SK-N-DZ (cell line): Measurements from ENCODE around the gene PALB2.
"Not testable (repeated sequence)": the region's sequence is repeated elsewhere in the genome, so short reads cannot be mapped to it uniquely, and the experiment has no call there.

Source experiments
- DNase-seq: peaks from one replicate; pipeline ENCODE4 v3.0.0-alpha.2; 2015; ENCODE audit warnings: low spot score

PALB2 gene

GRCh38 chr16:23650674-23651416, 9.7 kb upstream of the PALB2 start:
- DNase-seq, result no peak

- no peak for DNase-seq
These were observed 1.2 kb upstream of the PALB2 start for GRCh38 chr16:23642246-23642774.

DNA sequence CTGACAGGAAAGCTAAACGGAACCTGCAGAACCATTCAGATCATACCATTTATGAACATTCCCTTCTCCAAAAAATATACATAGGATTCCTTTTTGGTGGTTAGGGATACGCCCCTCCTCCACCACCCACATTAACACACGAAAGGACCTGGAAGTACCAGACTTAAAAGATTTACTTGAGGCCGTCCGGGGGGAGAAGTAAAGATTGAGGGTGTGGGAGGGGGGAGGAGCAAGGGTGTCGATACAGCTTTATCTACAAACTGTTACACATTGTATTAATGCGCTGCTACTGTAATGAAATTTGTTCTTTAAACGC, 537 bp downstream of the PALB2 start:
- DNase-seq, result no peak

GRCh38 chr16:23635958-23636357, 5.2 kb downstream of the PALB2 start:
- no peak for DNase-seq

DNA sequence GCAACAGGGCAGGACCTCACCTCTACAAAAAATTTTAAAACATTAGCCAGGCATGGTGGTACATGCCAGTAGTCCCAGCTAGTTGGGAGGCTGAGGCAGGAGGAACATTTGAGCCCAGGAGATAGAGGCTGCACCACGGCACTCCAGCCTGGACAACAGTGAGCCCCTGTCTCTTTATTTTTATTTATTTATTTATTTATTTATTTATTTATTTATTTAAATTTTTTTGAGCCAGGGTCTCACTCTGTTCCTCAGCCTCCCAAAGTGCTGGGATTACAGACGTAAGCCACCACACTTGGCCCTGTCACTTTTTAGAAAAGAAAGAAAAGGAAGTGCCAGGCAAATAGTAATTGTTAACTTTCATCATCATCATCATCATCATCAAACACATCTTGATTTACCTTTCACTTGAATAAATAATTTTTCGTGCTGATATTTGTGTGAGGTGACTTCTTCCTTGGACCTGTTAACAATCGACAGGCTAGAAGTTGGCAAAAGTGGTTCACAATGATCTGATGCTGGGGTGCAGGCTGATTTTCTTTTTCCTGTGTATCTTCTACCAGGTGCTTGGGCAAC, 6.6 kb downstream of the PALB2 start:
- DNase-seq, result no peak

- not testable (repeated sequence) for DNase-seq
These were observed 9.2 kb downstream of the PALB2 start for GRCh38 chr16:23631874-23632273.

DNA sequence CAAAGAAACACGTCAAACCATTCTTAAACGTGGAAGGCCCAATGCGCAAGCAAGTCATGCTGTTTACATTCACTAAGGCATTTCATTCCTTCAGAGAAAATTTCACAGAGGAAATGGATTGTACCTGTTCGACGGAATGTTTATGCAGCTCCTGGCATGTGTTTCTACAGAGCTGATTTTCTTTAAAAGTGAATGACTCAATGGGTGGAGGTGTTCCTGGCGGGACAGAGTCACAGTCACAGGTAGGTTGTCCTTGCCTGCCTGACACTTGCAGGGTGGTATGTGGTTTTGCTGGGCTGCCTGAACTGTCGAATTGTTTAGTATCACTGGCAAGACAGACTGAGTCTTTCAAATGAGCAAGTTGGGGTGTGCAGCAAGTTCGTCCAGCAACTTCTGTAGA, 11.6 kb downstream of the PALB2 start:
- DNase-seq, result no peak

DNA sequence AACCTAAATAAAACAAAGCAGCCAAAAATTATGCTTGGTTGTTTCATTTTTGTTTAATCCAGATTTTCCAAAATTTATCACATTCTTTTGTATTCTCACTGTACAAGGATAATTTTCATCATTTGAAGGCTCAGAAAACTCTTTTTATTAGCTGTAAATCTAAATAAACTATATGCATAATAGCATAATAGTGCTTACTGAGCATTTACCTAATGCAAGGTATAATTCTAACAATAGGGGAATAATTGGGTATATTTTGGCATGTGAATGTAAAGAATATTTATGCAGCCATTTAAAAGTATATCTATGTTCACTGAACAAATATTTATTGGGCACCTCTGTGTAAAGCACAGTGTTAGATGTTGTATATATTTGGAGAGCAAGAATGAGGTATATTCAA, 17.0 kb downstream of the PALB2 start:
- DNase-seq, result no peak

DNA sequence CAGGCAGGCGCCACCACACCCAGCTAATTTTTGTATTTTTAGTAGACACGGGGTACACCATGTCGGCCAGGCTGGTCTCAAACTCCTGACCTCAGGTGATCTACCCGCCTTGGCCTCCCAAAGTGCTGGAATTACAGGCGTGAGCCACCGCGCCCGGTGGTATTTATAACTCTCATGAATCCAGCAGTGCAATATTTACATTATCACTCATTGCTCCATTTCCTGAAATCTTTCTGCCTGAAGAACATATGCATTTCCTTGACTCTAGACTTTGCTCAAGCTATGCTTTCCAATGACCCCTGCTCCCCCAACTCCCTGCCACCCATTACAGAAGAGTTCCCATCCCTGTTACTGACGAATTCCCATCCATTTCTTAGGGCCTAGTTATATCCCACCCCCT, 25.3 kb downstream of the PALB2 start:
- no peak for DNase-seq

GRCh38 chr16:23611936-23612335, 29.2 kb downstream of the PALB2 start:
- no peak for DNase-seq

- DNase-seq, result not testable (repeated sequence)
These were observed 30.2 kb downstream of the PALB2 start for GRCh38 chr16:23610905-23611304.

- DNase-seq, result no peak
These were observed 31.2 kb downstream of the PALB2 start for GRCh38 chr16:23609929-23610328.

DNA sequence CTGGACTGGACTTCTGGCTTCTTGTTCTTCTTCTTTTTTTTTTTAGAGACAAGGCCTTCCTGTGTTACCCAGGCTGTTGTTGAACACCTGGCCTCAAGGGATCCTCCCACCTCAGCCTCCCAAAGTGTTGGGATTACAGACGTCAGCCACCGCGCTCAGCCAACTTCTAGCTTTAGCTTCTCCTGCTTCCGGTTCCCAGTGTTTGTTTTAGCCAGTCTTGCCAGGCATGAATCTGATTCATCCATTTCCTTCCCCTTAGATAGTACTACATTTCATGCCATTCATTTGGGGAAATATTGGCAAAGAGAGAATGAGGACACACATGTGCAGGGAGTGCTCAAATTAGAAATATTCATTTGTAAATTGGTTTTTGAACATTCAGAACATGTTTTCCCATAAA, 32.9 kb downstream of the PALB2 start:
- DNase-seq, result no peak

GRCh38 chr16:23607726-23608125, 33.4 kb downstream of the PALB2 start:
- no peak for DNase-seq

DNA sequence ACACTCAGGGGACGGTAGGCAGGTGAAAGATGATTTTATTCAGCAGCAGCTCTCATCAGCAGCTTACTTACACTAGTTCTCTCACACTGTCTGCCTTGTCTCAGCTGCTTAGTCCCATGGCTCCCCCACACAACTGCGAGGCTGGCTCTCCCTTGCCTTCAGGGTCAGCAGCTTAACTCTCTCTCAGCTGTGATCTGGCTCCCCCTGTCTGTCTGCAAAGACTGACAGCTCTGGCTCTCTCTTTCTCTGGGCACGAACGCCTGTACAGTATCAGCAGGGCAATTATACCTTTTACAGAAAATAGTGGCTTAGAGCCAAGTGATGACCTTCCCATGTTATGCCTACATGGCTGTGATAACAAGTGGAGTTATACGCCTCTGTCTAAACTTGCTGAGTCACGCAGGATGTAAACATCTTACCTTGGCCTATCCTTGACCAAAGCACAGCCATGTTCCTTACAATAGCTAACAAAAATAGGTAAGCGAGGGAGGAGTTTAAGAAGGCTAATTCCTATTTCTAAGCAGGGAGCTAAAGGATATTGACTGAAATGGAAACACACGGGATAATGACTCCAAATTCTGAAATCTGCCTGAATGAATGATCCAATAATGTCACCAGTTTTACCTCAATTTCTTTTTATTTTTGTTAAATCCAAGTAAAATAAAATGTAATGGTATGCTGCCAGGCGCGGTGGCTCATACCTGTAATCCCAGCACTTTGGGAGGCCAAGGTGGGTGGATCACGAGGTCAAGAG, 43.9 kb downstream of the PALB2 start:
- DNase-seq, result peak; percentile 38

DNA sequence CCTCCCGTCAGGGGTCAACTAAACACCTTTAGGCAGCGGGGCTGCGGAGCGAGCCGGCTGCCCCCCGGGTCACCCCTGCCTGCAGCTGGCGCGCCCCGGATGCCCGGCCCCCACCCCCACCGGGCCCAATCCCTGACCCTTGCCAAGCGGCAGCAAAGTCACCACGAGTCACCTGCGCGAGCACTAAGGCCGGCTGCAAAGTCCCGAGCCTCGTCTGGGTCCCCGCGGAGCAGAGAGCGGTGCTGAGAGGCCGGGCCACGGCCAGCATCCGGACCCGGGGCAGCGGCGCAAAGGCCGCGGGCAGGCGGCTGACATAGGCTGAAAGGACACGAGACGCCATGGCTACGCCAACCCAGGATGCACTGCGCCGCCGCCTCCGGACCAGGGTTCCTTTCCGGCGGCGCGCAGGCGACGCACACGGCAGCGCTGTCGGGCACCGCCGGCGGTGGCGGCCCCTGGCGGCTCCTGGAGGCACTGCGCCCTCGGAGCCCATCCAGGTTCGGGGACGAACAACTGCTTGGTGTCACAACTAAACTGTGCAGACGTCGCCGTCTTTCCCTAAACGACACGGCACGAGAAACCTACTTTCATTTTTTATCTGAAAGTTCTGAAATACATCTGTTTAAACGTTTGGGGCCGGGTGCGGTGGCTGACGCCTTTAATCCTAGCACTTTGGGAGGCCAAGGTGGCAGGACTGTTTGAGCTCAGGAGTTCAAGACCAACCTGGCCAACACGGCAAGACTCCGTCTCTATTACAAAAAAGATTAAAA, 45.0 kb downstream of the PALB2 start, which contains the start of gene NDUFAB1:
Gene NDUFAB1, minus strand, starts transcription at position 366 of the 770 bp plus-strand sequence. Its CDS starts 26 bp downstream, at position 340.
- peak; percentile 83 for DNase-seq

DNA sequence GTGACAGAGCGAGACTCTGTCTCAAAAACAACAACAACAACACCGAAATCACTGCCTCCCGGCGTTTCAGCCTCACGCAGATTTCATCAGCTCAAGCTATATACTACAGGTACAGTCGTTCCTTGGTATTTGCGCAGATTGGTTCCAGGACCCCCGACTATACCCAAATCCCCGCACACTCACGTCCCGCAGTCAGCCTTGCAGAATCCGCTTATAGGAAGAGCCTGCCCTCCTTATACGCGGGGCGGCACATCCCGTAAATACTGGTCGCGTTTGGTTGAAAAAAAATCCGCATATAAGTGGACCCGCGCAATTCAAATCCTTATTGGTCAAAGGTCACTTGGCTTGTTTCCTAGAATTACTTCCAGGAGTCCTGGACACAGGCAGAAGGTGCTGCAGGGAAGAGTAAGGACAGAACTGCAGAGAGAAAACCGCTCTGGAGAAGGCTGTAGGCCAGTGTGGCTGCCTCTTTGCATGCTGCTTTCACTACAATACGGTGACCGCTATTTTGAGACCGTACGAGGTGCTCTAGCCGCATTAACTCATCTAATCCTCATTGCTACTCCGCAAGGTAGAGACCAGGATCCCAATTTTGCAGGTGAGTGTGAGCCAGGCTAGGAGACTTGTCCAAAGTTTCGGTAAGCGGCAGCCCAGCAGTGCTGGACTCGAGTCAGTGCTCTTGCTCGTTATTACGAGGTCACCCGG, 45.7 kb downstream of the PALB2 start:
- no peak for DNase-seq

- DNase-seq, result no peak
These were observed 46.9 kb downstream of the PALB2 start for GRCh38 chr16:23594186-23594585.

DNA sequence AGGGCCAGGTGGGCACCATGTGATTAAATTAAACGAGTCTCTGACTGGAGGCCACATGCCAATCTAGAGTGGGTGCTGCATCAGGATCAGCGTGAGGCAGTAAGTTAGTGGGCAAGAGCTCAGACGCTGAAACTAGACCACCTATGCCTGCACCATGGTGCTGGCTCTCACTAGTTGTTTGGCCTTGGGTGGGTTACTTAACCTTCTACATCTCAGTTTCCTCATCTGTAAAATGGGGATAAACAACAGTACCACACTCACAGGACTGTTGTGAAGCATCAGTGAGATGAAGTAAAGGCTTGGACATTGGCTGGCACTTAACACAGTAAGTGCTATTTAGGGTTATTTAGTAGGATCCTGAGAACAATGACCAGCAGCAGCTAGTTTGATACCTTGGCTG, 50.9 kb downstream of the PALB2 start:
- no peak for DNase-seq

GRCh38 chr16:23587726-23588125, 53.4 kb downstream of the PALB2 start:
- DNase-seq, result no peak
